K562 (cell line): ENCODE measurements around the gene KLHL35. TPM values are rescaled to one million over a fixed set of nuclear protein-coding genes. Genes with fewer than 3 reads are reported as not detected.
A peak's percentile ranks its signal among the peaks of the same experiment; 100 is the strongest.

Experiments
- BRCA1 ChIP-seq, 2 experiments: fragments of 450-650 bp in 1 of 2; sonication (generic) in 1 of 2; formaldehyde crosslinking in 1 of 2; IDR thresholded peaks; 2 replicates each; pipeline versions ENCODE4 v1.5.0 to v1.6.1; 2017 to 2020; ENCODE audit warnings: mild to moderate bottlenecking in 1 of 2, missing genetic modification reagents in 1 of 2
- CAMTA2 ChIP-seq: fragments of 250-450 bp; sonication (Bioruptor Pico); conservative IDR thresholded peaks from 2 replicates; pipeline ENCODE4 v1.5.1; 2022
- HIVEP1 ChIP-seq: fragments of 250-450 bp; sonication (Bioruptor Pico); IDR thresholded peaks from 2 replicates; pipeline ENCODE4 v1.4.0; 2020; ENCODE audit warnings: mild to moderate bottlenecking
- JUND ChIP-seq, 2 experiments: IDR thresholded peaks; 2 replicates in 1 of 2; 3 replicates in 1 of 2; pipeline ENCODE4 v1.6.1; 2011; ENCODE audit warnings: borderline replicate concordance in 2 of 2, low read depth in 2 of 2, low read length in 2 of 2, improper control_type of control experiment in 1 of 2, missing biosample characterization in 1 of 2, missing genetic modification characterization in 1 of 2, missing genetic modification reagents in 1 of 2
- KAT7 ChIP-seq: sonication (generic); formaldehyde crosslinking; IDR thresholded peaks from 2 replicates; pipeline ENCODE4 v1.8.0; 2022; ENCODE audit warnings: missing genetic modification reagents, mild to moderate bottlenecking, borderline replicate concordance
- KDM1A ChIP-seq, 2 experiments: fragments of 450-650 bp; IDR thresholded peaks; 2 replicates each; pipeline ENCODE4 v1.6.1; 2016; ENCODE audit warnings: mild to moderate bottlenecking in 2 of 2
- NR3C1 ChIP-seq: sonication (generic); formaldehyde crosslinking; IDR thresholded peaks from 2 replicates; pipeline ENCODE4 v1.8.1; 2022; ENCODE audit warnings: missing genetic modification reagents
- PBX2 ChIP-seq, 2 experiments: IDR thresholded peaks in 1 of 2; conservative IDR thresholded peaks in 1 of 2; 2 replicates each; pipeline ENCODE4 v1.6.1; 2016; ENCODE audit warnings: low read depth in 2 of 2, mild to moderate bottlenecking in 1 of 2, missing compliant biosample characterization in 1 of 2, missing genetic modification characterization in 1 of 2, moderate library complexity in 1 of 2
- PTRF ChIP-seq: fragments of 450-650 bp; IDR thresholded peaks from 2 replicates; pipeline ENCODE4 v1.6.1; 2016; ENCODE audit warnings: mild to moderate bottlenecking, missing genetic modification characterization, missing compliant biosample characterization
- SFPQ ChIP-seq: fragments of 200-400 bp; formaldehyde crosslinking; IDR thresholded peaks from 2 replicates; pipeline ENCODE4 v1.6.1; 2017; ENCODE audit warnings: mild to moderate bottlenecking, low read depth, low read length, moderate library complexity
- TCF3 ChIP-seq: sonication (generic); formaldehyde crosslinking; IDR thresholded peaks from 2 replicates; pipeline ENCODE4 v1.4.0; 2020; ENCODE audit warnings: mild to moderate bottlenecking, missing genetic modification reagents
- TEAD1 ChIP-seq, 2 experiments: fragments of 450-650 bp in 1 of 2; sonication (generic) in 1 of 2; formaldehyde crosslinking; IDR thresholded peaks; 2 replicates each; pipeline versions ENCODE4 v1.4.0 to v1.8.0; 2020 to 2022; ENCODE audit warnings: mild to moderate bottlenecking in 2 of 2, missing genetic modification reagents in 1 of 2
- XRCC3 ChIP-seq: fragments of 450-650 bp; IDR thresholded peaks from 2 replicates; pipeline ENCODE4 v1.6.1; 2017; ENCODE audit warnings: mild to moderate bottlenecking, moderate library complexity
- ZNF174 ChIP-seq: fragments of 250-450 bp; sonication (Bioruptor Pico); IDR thresholded peaks from 2 replicates; pipeline ENCODE4 v1.4.0; 2020; ENCODE audit warnings: mild to moderate bottlenecking
- ZNF197 ChIP-seq: fragments of 200-800 bp; sonication (Bioruptor generic); IDR thresholded peaks from 2 replicates; pipeline ENCODE4 v1.6.1; 2016; ENCODE audit warnings: low read depth, missing genetic modification characterization, missing compliant biosample characterization
- ZNF277 ChIP-seq: fragments of 250-450 bp; sonication (Bioruptor Pico); IDR thresholded peaks from 2 replicates; pipeline ENCODE4 v1.8.0; 2022; ENCODE audit warnings: inconsistent platforms, mild to moderate bottlenecking, moderate library complexity, borderline replicate concordance
- ZNF830 ChIP-seq: fragments of 250-450 bp; sonication (Bioruptor Pico); IDR thresholded peaks from 2 replicates; pipeline ENCODE4 v1.5.0; 2021; ENCODE audit warnings: mild to moderate bottlenecking
- polyA plus RNA-seq, 8 experiments: library from polyadenylated mRNA; depleted of rRNA in 4 of 8; stranded (reverse) in 5 of 8; unstranded in 3 of 8; fragments of >200 nt; fragmentation: Nextera tagmentation in 2 of 8; fragmentation: Illumina TruSeq in 1 of 8; extraction: Ambion mirVana in 2 of 8; extraction: Trizol in 1 of 8; gene quantifications; 2 replicates each; pipeline versions ENCODE4 v1.2.1 to v1.2.3, GENCODE V29; 2011 to 2014; ENCODE audit warnings: inconsistent platforms in 1 of 8, missing spikeins in 1 of 8
- total RNA-seq, 7 experiments: library from RNA; depleted of rRNA in 6 of 7; stranded (reverse); fragments of >200 nt in 6 of 7; fragmentation: Illumina TruSeq in 2 of 7; extraction: Trizol in 2 of 7; gene quantifications; 2 replicates each; pipeline versions ENCODE4 v1.2.1 to v1.2.3, GENCODE V29; 2011 to 2021; ENCODE audit warnings: low replicate concordance in 1 of 7

KLHL35 gene
- total and polyA plus RNA-seq, 9 of the 15 experiments (the other 6 are each of a cell fraction or from before 2014, with no cell fraction given), result not detected

- TF ChIP-seq ZNF277 (CRISPR knock-in tag), result no peak
- TF ChIP-seq SFPQ, result no peak
- no peak for TF ChIP-seq PBX2 (CRISPR knock-in tag; IDR thresholded peaks at IDR 0.05; ENCODE audit: low read depth)
- peak; percentile 47 for TF ChIP-seq PBX2 (tag; conservative IDR thresholded peaks at IDR 0.05; ENCODE audit: low read depth)
- no peak for TF ChIP-seq HIVEP1 (CRISPR knock-in tag)
- TF ChIP-seq KDM1A (IDR thresholded peaks at IDR 0.05), result peak; percentile 82 to 96
- no peak for TF ChIP-seq NR3C1 (CRISPR knock-in tag)
- TF ChIP-seq KAT7 (CRISPR knock-in tag), result no peak
- TF ChIP-seq ZNF174 (CRISPR knock-in tag), result no peak
- no peak for TF ChIP-seq BRCA1 (IDR thresholded peaks at IDR 0.05)
- TF ChIP-seq BRCA1 (CRISPR knock-in tag; IDR thresholded peaks at IDR 0.05), result no peak
- TF ChIP-seq XRCC3, result no peak
- no peak for TF ChIP-seq ZNF830
- TF ChIP-seq ZNF197 (CRISPR knock-in tag), result 0 out of 2 replicates have a peak, but pooled peaks have one; percentile 32
- TF ChIP-seq TEAD1 (CRISPR knock-in tag; IDR thresholded peaks at IDR 0.05), result no peak
- TF ChIP-seq TCF3 (CRISPR knock-in tag), result peak; percentile 75
- no peak for TF ChIP-seq PTRF (tag)
- no peak for TF ChIP-seq CAMTA2
- TF ChIP-seq JUND (IDR thresholded peaks at IDR 0.05; ENCODE audit: borderline replicate concordance, low read depth, low read length), result peak; percentile 71
- TF ChIP-seq JUND (tag; IDR thresholded peaks at IDR 0.05; ENCODE audit: borderline replicate concordance, low read depth, low read length), result peak; percentile 71; the same call in 2 of the 3 replicates
Measured at GRCh38 chr11:75480185-75481175, 47.5 kb upstream of the KLHL35 start (continued).
